ENCODE results near the gene ID4.

DNA sequence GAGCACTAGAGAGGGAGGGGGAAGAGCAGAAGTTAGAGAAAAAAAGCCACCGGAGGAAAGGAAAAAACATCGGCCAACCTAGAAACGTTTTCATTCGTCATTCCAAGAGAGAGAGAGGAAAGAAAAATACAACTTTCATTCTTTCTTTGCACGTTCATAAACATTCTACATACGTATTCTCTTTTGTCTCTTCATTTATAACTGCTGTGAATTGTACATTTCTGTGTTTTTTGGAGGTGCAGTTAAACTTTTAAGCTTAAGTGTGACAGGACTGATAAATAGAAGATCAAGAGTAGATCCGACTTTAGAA lies 2.0 kb downstream of the ID4 start:
- TF ChIP-seq, protein P1, sequence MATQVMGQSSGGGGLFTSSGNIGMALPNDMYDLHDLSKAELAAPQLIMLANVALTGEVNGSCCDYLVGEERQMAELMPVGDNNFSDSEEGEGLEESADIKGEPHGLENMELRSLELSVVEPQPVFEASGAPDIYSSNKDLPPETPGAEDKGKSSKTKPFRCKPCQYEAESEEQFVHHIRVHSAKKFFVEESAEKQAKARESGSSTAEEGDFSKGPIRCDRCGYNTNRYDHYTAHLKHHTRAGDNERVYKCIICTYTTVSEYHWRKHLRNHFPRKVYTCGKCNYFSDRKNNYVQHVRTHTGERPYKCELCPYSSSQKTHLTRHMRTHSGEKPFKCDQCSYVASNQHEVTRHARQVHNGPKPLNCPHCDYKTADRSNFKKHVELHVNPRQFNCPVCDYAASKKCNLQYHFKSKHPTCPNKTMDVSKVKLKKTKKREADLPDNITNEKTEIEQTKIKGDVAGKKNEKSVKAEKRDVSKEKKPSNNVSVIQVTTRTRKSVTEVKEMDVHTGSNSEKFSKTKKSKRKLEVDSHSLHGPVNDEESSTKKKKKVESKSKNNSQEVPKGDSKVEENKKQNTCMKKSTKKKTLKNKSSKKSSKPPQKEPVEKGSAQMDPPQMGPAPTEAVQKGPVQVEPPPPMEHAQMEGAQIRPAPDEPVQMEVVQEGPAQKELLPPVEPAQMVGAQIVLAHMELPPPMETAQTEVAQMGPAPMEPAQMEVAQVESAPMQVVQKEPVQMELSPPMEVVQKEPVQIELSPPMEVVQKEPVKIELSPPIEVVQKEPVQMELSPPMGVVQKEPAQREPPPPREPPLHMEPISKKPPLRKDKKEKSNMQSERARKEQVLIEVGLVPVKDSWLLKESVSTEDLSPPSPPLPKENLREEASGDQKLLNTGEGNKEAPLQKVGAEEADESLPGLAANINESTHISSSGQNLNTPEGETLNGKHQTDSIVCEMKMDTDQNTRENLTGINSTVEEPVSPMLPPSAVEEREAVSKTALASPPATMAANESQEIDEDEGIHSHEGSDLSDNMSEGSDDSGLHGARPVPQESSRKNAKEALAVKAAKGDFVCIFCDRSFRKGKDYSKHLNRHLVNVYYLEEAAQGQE (IDR thresholded peaks at IDR 0.05; ENCODE audit: low read depth) = no peak
- TF ChIP-seq, protein P2, sequence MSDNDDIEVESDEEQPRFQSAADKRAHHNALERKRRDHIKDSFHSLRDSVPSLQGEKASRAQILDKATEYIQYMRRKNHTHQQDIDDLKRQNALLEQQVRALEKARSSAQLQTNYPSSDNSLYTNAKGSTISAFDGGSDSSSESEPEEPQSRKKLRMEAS (IDR thresholded peaks at IDR 0.05) = no peak
- TF ChIP-seq, protein P3, sequence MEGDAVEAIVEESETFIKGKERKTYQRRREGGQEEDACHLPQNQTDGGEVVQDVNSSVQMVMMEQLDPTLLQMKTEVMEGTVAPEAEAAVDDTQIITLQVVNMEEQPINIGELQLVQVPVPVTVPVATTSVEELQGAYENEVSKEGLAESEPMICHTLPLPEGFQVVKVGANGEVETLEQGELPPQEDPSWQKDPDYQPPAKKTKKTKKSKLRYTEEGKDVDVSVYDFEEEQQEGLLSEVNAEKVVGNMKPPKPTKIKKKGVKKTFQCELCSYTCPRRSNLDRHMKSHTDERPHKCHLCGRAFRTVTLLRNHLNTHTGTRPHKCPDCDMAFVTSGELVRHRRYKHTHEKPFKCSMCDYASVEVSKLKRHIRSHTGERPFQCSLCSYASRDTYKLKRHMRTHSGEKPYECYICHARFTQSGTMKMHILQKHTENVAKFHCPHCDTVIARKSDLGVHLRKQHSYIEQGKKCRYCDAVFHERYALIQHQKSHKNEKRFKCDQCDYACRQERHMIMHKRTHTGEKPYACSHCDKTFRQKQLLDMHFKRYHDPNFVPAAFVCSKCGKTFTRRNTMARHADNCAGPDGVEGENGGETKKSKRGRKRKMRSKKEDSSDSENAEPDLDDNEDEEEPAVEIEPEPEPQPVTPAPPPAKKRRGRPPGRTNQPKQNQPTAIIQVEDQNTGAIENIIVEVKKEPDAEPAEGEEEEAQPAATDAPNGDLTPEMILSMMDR (IDR thresholded peaks at IDR 0.05 in 2 of 3, conservative IDR thresholded peaks at IDR 0.05 in 1 of 3; ENCODE audit: borderline replicate concordance in 1 of 3, insufficient read depth in 1 of 3, low read depth in 2 of 3, low read length in 2 of 3) = no peak
- no peak for TF ChIP-seq TCF7L2 (IDR thresholded peaks at IDR 0.05; ENCODE audit: borderline replicate concordance, extremely low read depth, insufficient read depth, insufficient read length)

Data from HCT116 (cell line).